Heart right ventricle (tissue), 16 donors: Measurements from ENCODE around the gene F12. TPM values are rescaled to one million over a fixed set of nuclear protein-coding genes. Genes with fewer than 3 reads are reported as not detected.

Source experiments
- ATAC-seq, 8 donors: fragments of 200-7000 bp; cut with Tn5 transposase; one replicate each; pipeline ENCODE4 v1.9.1; 2020; ENCODE audit warnings: mild to moderate bottlenecking in 8 of 8, moderate library complexity in 8 of 8, moderate number of reproducible peaks in 1 of 8
- DNase-seq, 2 donors: peaks; one replicate each; pipeline ENCODE4 v3.0.0-alpha.2; 2020
- H3K27ac ChIP-seq, 10 donors: fragments of 200-600 bp; sonication (generic) in 2 of 10; one replicate each; pipeline versions ENCODE4 v1.5.0 to v1.8.0; 2020 to 2022; ENCODE audit warnings: mild to moderate bottlenecking in 3 of 10
- H3K27me3 ChIP-seq, 7 donors: fragments of 200-600 bp; one replicate each; pipeline ENCODE4 v1.8.0; 2021 to 2022; ENCODE audit warnings: mild to moderate bottlenecking in 2 of 7
- H3K36me3 ChIP-seq, 9 donors: fragments of 200-600 bp; sonication (generic) in 1 of 9; one replicate each; pipeline versions ENCODE4 v1.5.0 to v1.8.0; 2020 to 2022; ENCODE audit warnings: mild to moderate bottlenecking in 2 of 9
- H3K4me1 ChIP-seq, 9 donors: fragments of 200-600 bp; sonication (generic) in 1 of 9; one replicate each; pipeline versions ENCODE4 v1.5.0 to v1.8.0; 2020 to 2022; ENCODE audit warnings: mild to moderate bottlenecking in 4 of 9
- H3K4me3 ChIP-seq, 10 donors: fragments of 200-600 bp; sonication (generic) in 2 of 10; one replicate each; pipeline versions ENCODE4 v1.5.0 to v1.8.0; 2020 to 2022; ENCODE audit warnings: mild to moderate bottlenecking in 7 of 10, moderate library complexity in 2 of 10
- H3K9me3 ChIP-seq, 11 donors: fragments of 200-600 bp in 10 of 11; sonication (generic) in 2 of 11; one replicate each; pipeline versions ENCODE4 v1.5.0 to v1.8.0; 2013 to 2022; ENCODE audit warnings: mild to moderate bottlenecking in 2 of 11, control low read depth in 1 of 11, moderate library complexity in 1 of 11
- WGBS, 2 donors: extraction: QIAGEN DNeasy Blood & Tissue Kit; methylation state at CpG; one replicate each; pipeline ENCODE4 v1.1.7; 2013; ENCODE audit warnings: inconsistent platforms in 1 of 2; 5-methylcytosine and 5-hydroxymethylcytosine counted together
- intact Hi-C, 10 donors: fragments of 100-400 bp; cut with DNase I; formaldehyde crosslinking; loops; one replicate each; pipeline versions ENCODE4 v1.11.1 to v1.14.2; 2022
- polyA plus RNA-seq, 2 donors: library from polyadenylated mRNA; stranded (reverse); fragments of 200-250 nt; gene quantifications; one replicate each; pipeline ENCODE4 v1.2.3, GENCODE V29; 2013
- total RNA-seq, 10 donors: library from RNA; stranded (reverse); fragmentation: NEBNext Ultra II Directional in 3 of 10; extraction: Animal tissue kit (Norgen Biotek cat#: 25700) in 3 of 10; gene quantifications; one replicate each; pipeline versions ENCODE4 v1.2.1 to v1.2.4, GENCODE V29; 2021 to 2023
- TF ChIP-seq, protein P1 (sequence below), 9 donors: fragments of 200-600 bp; sonication (generic) in 2 of 9; IDR thresholded peaks; one replicate each; pipeline versions ENCODE4 v1.5.0 to v1.8.0; 2021 to 2022; ENCODE audit warnings: antibody characterized with exemption in 9 of 9, mild to moderate bottlenecking in 5 of 9, moderate library complexity in 1 of 9
- donor health status: Arrhythmogenic right ventricular cardiomyopathy.
- donor health status: ischemic (EF 13 %, LVEDD 7.1; RV severe dilation, severe dysfunction).
- donor health status: healthy with polysubstance abuse.
- donor health status: DM: no; HTN: yes; CAD: no.
- donor health status: DM: no; HTN: no; CAD: no.
- donor health status: ischemic (EF 25% LVEDD 6.9; RV normal size, moderate dysfunction).
- donor health status: ischemic (EF 25% LVEDD 5.7; RV mildly dilated, moderate dysfunction).
- donor health status: healthy.
- donor health status: DM: yes; HTN: yes; CAD: no.
- donor health status: Ischemic cardiomyopathy.
- donor health status: ischemic (EF 35%, LVEDD 5.7; RV mildly dilated, moderate dysfunction).
- donor health status: nonischemic (EF 11% LVEDD 7.7; RV severe dilation, severe dysfunction).
- donor health status: DM: yes; HTN: yes; CAD: no.
- donor health status: PGD.
- donor health status: ischemic (EF 29% LVEDD 5.4; RV normal size, mild dysfunction).
- donor health status: nonischemic (EF 23%, LVEDD 6.1; RV moderate dilation, normal function).

The F12 gene
- total and polyA plus RNA-seq, 12 donors: 0.25 to 0.37 (median 0.28) TPM; not detected in 9

DNA sequence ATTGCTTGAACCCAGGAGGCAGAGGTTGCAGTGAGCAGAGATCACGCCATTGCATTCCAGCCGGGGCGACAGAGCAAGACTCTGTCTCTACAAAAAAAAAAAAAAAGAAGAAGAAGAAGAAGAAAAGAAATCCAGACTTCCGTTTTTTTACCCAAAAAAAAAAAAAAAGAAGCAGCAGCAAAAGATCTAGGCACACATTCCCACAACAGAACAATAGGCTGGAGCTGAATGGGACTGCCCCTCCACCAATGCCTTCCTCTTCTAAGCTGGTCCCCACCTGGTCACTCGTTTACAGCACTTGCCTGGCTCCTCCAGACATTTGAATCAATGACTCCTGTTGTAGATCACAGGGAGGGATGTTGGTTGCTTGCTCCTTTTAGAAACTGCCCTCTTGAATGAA is 56.3 kb downstream of the F12 start:
- ATAC-seq (no peak), DNase-seq (no peak)
- no peak overlapping the region for H3K27ac ChIP-seq
- peaks cover 7 to 76% (median 29%) of the 10 kb centered on the region in 9 donors for H3K4me1 ChIP-seq
- H3K9me3 ChIP-seq: peaks cover 0 to 5% (median 0%) of the 10 kb centered on the region in 11 donors
- WGBS, 2 donors: 80 to 82% methylated on average over 5 of the region's 5 CpGs
- H3K36me3 ChIP-seq: peaks cover 0 to 21% (median 5%) of the 10 kb centered on the region in 9 donors
- intact Hi-C loops: loop anchor here in 2 of 10 donors (5.0 kb wide), 2 partner anchors 36 to 221 kb away; partner anchors contain the start of gene NSD1 (in 1 of the 2)
- H3K4me3 ChIP-seq: no peak overlapping the region
- TF ChIP-seq, protein P1, sequence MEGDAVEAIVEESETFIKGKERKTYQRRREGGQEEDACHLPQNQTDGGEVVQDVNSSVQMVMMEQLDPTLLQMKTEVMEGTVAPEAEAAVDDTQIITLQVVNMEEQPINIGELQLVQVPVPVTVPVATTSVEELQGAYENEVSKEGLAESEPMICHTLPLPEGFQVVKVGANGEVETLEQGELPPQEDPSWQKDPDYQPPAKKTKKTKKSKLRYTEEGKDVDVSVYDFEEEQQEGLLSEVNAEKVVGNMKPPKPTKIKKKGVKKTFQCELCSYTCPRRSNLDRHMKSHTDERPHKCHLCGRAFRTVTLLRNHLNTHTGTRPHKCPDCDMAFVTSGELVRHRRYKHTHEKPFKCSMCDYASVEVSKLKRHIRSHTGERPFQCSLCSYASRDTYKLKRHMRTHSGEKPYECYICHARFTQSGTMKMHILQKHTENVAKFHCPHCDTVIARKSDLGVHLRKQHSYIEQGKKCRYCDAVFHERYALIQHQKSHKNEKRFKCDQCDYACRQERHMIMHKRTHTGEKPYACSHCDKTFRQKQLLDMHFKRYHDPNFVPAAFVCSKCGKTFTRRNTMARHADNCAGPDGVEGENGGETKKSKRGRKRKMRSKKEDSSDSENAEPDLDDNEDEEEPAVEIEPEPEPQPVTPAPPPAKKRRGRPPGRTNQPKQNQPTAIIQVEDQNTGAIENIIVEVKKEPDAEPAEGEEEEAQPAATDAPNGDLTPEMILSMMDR (IDR thresholded peaks at IDR 0.05): no peak
- H3K27me3 ChIP-seq: no peaks in the 10 kb centered on the region

Other genes starting within 250 kb of the F12 start
- 10 to 100 TPM; 14.7 to 22.1 (median 19.3) TPM for gene RAB24, start 105.8 kb downstream of the F12 start, total RNA-seq
- gene RAB24, start 105.8 kb downstream of the F12 start, polyA plus RNA-seq: 10 to 100 TPM; 31.7 to 39.4 TPM
- gene PRELID1, start 105.8 kb downstream of the F12 start, total RNA-seq: 10 to 100 TPM; 32.3 to 69.8 (median 36.2) TPM
- gene PRELID1, start 105.8 kb downstream of the F12 start, polyA plus RNA-seq: 100 to 1,000 TPM in 1 of 2 donors, 10 to 100 TPM in 1; 53.9 to 166 TPM
- gene MXD3, start 97.7 kb downstream of the F12 start, total RNA-seq: 1 to 10 TPM; 1.2 to 6.4 (median 2.4) TPM
- gene MXD3, start 97.7 kb downstream of the F12 start, polyA plus RNA-seq: 1 to 10 TPM; 2.3 to 7.1 TPM
- 100 to 1,000 TPM in 1 of 10 donors, 10 to 100 TPM in 9; 46.3 to 111 (median 56.3) TPM for gene LMAN2, start 57.9 kb downstream of the F12 start, total RNA-seq
- 100 to 1,000 TPM in 1 of 2 donors, 10 to 100 TPM in 1; 47.4 to 215 TPM for gene LMAN2, start 57.9 kb downstream of the F12 start, polyA plus RNA-seq
- gene RGS14, start 51.6 kb downstream of the F12 start, total RNA-seq: 1 to 10 TPM; 2.2 to 9.6 (median 4.5) TPM
- 1 to 10 TPM; 2.6 to 3.9 TPM for gene RGS14, start 51.6 kb downstream of the F12 start, polyA plus RNA-seq
- under 1 TPM in 1 of 10 donors, not detected in 9; 0.12 TPM for gene SLC34A1, start 25.1 kb downstream of the F12 start, total RNA-seq
- not detected for gene SLC34A1, start 25.1 kb downstream of the F12 start, polyA plus RNA-seq
- not detected for gene PFN3, start 8.9 kb downstream of the F12 start, total RNA-seq
- gene PFN3, start 8.9 kb downstream of the F12 start, polyA plus RNA-seq: not detected
- 10 to 100 TPM; 11.8 to 21.2 (median 15.2) TPM for gene GRK6, start 17.1 kb upstream of the F12 start, total RNA-seq
- 10 to 100 TPM in 1 of 2 donors, 1 to 10 TPM in 1; 6.7 to 22.9 TPM for gene GRK6, start 17.1 kb upstream of the F12 start, polyA plus RNA-seq
- gene PRR7, start 37.2 kb upstream of the F12 start, total RNA-seq: 1 to 10 TPM in 9 of 10 donors, under 1 TPM in 1; 0.97 to 2.9 (median 1.9) TPM
- gene PRR7, start 37.2 kb upstream of the F12 start, polyA plus RNA-seq: 1 to 10 TPM; 1.8 to 2.7 TPM
- gene DBN1, start 64.1 kb upstream of the F12 start, total RNA-seq: 10 to 100 TPM; 13.1 to 52.9 (median 19.1) TPM
- gene DBN1, start 64.1 kb upstream of the F12 start, polyA plus RNA-seq: 10 to 100 TPM; 19.2 to 31.5 TPM
- 10 to 100 TPM; 32.5 to 70.6 (median 51.0) TPM for gene PDLIM7, start 88.0 kb upstream of the F12 start, total RNA-seq
- gene PDLIM7, start 88.0 kb upstream of the F12 start, polyA plus RNA-seq: 100 to 1,000 TPM; 129 to 131 TPM
- 10 to 100 TPM in 1 of 10 donors, 1 to 10 TPM in 7, under 1 TPM in 2; 0.74 to 11.4 (median 1.9) TPM for gene DOK3, start 100.3 kb upstream of the F12 start, total RNA-seq
- 1 to 10 TPM; 2.4 to 4.0 TPM for gene DOK3, start 100.3 kb upstream of the F12 start, polyA plus RNA-seq
- 10 to 100 TPM; 19.7 to 53.2 (median 27.2) TPM for gene DDX41, start 107.4 kb upstream of the F12 start, total RNA-seq
- 10 to 100 TPM; 45.2 to 55.7 TPM for gene DDX41, start 107.4 kb upstream of the F12 start, polyA plus RNA-seq
- 10 to 100 TPM; 14.1 to 34.4 (median 20.1) TPM for gene FAM193B, start 145.0 kb upstream of the F12 start, total RNA-seq
- gene FAM193B, start 145.0 kb upstream of the F12 start, polyA plus RNA-seq: 100 to 1,000 TPM in 1 of 2 donors, 10 to 100 TPM in 1; 28.0 to 201 TPM
- gene TMED9, start 182.6 kb upstream of the F12 start, total RNA-seq: 100 to 1,000 TPM in 2 of 10 donors, 10 to 100 TPM in 8; 58.1 to 140 (median 69.5) TPM
- 100 to 1,000 TPM in 1 of 2 donors, 10 to 100 TPM in 1; 48.3 to 310 TPM for gene TMED9, start 182.6 kb upstream of the F12 start, polyA plus RNA-seq
- gene B4GALT7, start 190.6 kb upstream of the F12 start, total RNA-seq: 10 to 100 TPM in 9 of 10 donors, 1 to 10 TPM in 1; 9.8 to 17.4 (median 15.0) TPM
- gene B4GALT7, start 190.6 kb upstream of the F12 start, polyA plus RNA-seq: 10 to 100 TPM; 20.4 to 29.7 TPM